ENCODE measurements around the gene FEM1A. TPM values are rescaled to one million over a fixed set of nuclear protein-coding genes. Genes with fewer than 3 reads are reported as not detected.
A peak's percentile ranks its signal among the peaks of the same experiment; 100 is the strongest.

Gene FEM1A
- total and polyA plus RNA-seq, 2 of the 13 experiments (the other 11 are each of a cell fraction or from before 2014, with no cell fraction given) = 3.2 to 10.8 TPM

DNA sequence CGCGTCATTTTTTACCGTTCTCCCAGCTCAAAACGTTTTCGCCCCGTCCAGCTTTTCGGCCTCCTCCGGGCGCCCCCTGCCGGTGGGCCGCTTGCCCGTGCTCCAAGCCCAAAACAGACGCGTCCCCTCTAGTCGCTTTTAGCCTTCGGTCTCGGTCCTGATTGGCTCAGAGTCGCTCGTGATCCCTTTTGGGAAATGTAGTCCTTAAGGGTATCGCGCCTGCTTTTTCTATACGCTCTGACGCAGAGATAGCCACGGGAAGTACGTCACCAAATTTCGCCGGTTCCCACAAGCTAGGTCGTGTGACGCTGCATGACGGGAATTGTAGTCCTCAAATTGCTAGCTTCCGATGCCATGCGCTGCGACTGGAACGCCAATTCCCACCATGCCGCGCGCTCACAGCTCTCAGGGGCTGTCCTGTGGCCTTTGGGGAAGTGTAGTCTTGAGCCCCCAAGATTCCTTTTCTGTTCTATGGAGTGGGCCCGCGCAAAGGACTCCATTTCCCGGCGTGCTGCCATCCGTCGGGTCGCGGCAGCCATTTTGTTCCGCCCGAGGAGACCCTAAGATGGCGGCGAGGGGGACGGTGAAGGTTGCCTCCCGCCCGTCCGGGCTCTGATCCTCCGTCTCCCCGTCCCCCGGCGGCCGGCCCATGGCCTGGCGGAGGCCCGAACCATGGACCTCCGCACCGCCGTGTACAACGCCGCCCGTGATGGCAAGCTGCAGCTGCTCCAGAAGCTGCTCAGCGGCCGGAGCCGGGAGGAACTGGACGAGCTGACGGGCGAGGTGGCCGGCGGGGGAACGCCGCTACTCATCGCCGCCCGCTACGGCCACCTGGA lies at the start of gene FEM1A (continued):
- TF ChIP-seq ZNF350 (CRISPR knock-in tag; IDR thresholded peaks at IDR 0.05; ENCODE audit: borderline replicate concordance, low read depth) = peak; percentile 68; the same call in 1 of the 2 replicates
- TF ChIP-seq, protein P1, sequence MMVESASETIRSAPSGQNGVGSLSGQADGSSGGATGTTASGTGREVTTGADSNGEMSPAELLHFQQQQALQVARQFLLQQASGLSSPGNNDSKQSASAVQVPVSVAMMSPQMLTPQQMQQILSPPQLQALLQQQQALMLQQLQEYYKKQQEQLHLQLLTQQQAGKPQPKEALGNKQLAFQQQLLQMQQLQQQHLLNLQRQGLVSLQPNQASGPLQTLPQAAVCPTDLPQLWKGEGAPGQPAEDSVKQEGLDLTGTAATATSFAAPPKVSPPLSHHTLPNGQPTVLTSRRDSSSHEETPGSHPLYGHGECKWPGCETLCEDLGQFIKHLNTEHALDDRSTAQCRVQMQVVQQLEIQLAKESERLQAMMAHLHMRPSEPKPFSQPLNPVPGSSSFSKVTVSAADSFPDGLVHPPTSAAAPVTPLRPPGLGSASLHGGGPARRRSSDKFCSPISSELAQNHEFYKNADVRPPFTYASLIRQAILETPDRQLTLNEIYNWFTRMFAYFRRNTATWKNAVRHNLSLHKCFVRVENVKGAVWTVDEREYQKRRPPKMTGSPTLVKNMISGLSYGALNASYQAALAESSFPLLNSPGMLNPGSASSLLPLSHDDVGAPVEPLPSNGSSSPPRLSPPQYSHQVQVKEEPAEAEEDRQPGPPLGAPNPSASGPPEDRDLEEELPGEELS (CRISPR knock-in tag; IDR thresholded peaks at IDR 0.05) = no peak; the same call in 1 of the 2 replicates
- no peak for TF ChIP-seq ZNF224 (CRISPR knock-in tag; IDR thresholded peaks at IDR 0.05)
- TF ChIP-seq, protein P2, sequence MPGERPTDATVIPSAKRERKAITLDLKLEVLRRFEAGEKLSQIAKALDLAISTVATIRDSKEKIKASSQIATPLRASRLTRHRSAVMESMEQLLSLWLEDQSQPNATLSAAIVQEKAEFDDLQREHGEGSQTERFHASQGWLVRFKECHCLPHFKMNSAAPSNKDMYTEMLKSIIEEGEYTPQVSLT (CRISPR knock-in tag; IDR thresholded peaks at IDR 0.05; ENCODE audit: borderline replicate concordance, low read depth) = no peak
- peak; percentile 48; the same call in 1 of the 2 replicates for TF ChIP-seq SIN3A (IDR thresholded peaks at IDR 0.05; ENCODE audit: borderline replicate concordance, low read depth, low read length)
- TF ChIP-seq RXRB (CRISPR knock-in tag; IDR thresholded peaks at IDR 0.05; ENCODE audit: borderline replicate concordance) = peak; percentile 17; the same call in 1 of the 2 replicates
- 0 out of 2 replicates have a peak, but pooled peaks have one; percentile 51 for TF ChIP-seq ZNF546 (CRISPR knock-in tag; conservative IDR thresholded peaks at IDR 0.05)
- TF ChIP-seq ZNF430 (CRISPR knock-in tag; IDR thresholded peaks at IDR 0.05) = no peak
- TF ChIP-seq, protein P3, sequence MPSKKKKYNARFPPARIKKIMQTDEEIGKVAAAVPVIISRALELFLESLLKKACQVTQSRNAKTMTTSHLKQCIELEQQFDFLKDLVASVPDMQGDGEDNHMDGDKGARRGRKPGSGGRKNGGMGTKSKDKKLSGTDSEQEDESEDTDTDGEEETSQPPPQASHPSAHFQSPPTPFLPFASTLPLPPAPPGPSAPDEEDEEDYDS (CRISPR knock-in tag; IDR thresholded peaks at IDR 0.05) = 0 out of 2 replicates have a peak, but pooled peaks have one; percentile 34
- TF ChIP-seq BRD4 (CRISPR knock-in tag; IDR thresholded peaks at IDR 0.05) = no peak
- TF ChIP-seq ZNF343 (CRISPR knock-in tag; IDR thresholded peaks at IDR 0.05) = no peak
- no peak for TF ChIP-seq ZNF17 (CRISPR knock-in tag; IDR thresholded peaks at IDR 0.05)
- peak; percentile 82 for TF ChIP-seq KMT2A (CRISPR knock-in tag; IDR thresholded peaks at IDR 0.05)
- TF ChIP-seq, protein P4, sequence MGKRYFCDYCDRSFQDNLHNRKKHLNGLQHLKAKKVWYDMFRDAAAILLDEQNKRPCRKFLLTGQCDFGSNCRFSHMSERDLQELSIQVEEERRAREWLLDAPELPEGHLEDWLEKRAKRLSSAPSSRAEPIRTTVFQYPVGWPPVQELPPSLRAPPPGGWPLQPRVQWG (CRISPR knock-in tag; IDR thresholded peaks at IDR 0.05; ENCODE audit: borderline replicate concordance, low read depth) = no peak
- no peak for TF ChIP-seq ZNF7 (CRISPR knock-in tag; IDR thresholded peaks at IDR 0.05)
- peak; percentile 64; the same call in 1 of the 2 replicates for TF ChIP-seq ZNF180 (CRISPR knock-in tag; IDR thresholded peaks at IDR 0.05; ENCODE audit: borderline replicate concordance, low read depth)
- TF ChIP-seq, protein P5, sequence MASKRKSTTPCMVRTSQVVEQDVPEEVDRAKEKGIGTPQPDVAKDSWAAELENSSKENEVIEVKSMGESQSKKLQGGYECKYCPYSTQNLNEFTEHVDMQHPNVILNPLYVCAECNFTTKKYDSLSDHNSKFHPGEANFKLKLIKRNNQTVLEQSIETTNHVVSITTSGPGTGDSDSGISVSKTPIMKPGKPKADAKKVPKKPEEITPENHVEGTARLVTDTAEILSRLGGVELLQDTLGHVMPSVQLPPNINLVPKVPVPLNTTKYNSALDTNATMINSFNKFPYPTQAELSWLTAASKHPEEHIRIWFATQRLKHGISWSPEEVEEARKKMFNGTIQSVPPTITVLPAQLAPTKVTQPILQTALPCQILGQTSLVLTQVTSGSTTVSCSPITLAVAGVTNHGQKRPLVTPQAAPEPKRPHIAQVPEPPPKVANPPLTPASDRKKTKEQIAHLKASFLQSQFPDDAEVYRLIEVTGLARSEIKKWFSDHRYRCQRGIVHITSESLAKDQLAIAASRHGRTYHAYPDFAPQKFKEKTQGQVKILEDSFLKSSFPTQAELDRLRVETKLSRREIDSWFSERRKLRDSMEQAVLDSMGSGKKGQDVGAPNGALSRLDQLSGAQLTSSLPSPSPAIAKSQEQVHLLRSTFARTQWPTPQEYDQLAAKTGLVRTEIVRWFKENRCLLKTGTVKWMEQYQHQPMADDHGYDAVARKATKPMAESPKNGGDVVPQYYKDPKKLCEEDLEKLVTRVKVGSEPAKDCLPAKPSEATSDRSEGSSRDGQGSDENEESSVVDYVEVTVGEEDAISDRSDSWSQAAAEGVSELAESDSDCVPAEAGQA (IDR thresholded peaks at IDR 0.05; ENCODE audit: low read depth) = peak; percentile 99
- TF ChIP-seq, protein P5 (CRISPR knock-in tag; IDR thresholded peaks at IDR 0.05; ENCODE audit: borderline replicate concordance) = no peak
- TF ChIP-seq ZNF235 (CRISPR knock-in tag; IDR thresholded peaks at IDR 0.05; ENCODE audit: borderline replicate concordance) = peak; percentile 56
- TF ChIP-seq ASH2L (IDR thresholded peaks at IDR 0.05; ENCODE audit: insufficient read length, low read depth, low read length) = peak; percentile 67
